SK-N-MC (cell line): ENCODE data around the gene BBLN.

ENCODE experiments used
- DNase-seq: peaks from one replicate; pipeline ENCODE4 v3.0.0-alpha.2; 2011; ENCODE audit warnings: low read depth, low spot score
- H3K27ac ChIP-seq: fragments of 200-600 bp; sonication (generic); 2 replicates; pipeline ENCODE4 v1.5.1; 2016; ENCODE audit warnings: mixed run types
- H3K36me3 ChIP-seq: fragments of 200-600 bp; sonication (generic); 2 replicates; pipeline ENCODE4 v1.6.1; 2017; ENCODE audit warnings: antibody characterized with exemption, low read length, mixed read lengths; ENCODE audit not compliant: insufficient read depth
- H3K4me3 ChIP-seq: fragments of 200-600 bp; sonication (generic); 2 replicates; pipeline ENCODE4 v1.5.1; 2016
- H3K9ac ChIP-seq: fragments of 200-600 bp; sonication (generic); 2 replicates; pipeline ENCODE4 v1.8.0; 2017; ENCODE audit warnings: mixed run types, mixed read lengths; ENCODE audit not compliant: insufficient read length
- H3K9me3 ChIP-seq: fragments of 200-600 bp; sonication (generic); 2 replicates; pipeline ENCODE4 v1.6.1; 2017; ENCODE audit warnings: low read depth, mild to moderate bottlenecking, antibody characterized with exemption, low read length, moderate library complexity, mixed read lengths
- EZH2 ChIP-seq: fragments of 200-600 bp; sonication (generic); IDR thresholded peaks from one replicate; pipeline ENCODE4 v1.6.1; 2017; ENCODE audit warnings: antibody characterized with exemption
- FOXP2 ChIP-seq: optimal IDR thresholded peaks from 2 replicates; pipeline ENCODE3; 2011; ENCODE audit warnings: mild to moderate bottlenecking, moderate library complexity; ENCODE audit not compliant: insufficient read depth; ENCODE audit errors: extremely low read length, control extremely low read depth
- POLR2AphosphoS5 ChIP-seq: IDR thresholded peaks from 2 replicates; pipeline ENCODE4 v1.6.1; 2012; ENCODE audit warnings: mild to moderate bottlenecking, low read depth, low read length, borderline replicate concordance

Gene BBLN

GRCh38 chr9:128205296-128205944 is 45.4 kb downstream of the BBLN start:
- Histone ChIP-seq H3K4me3 (no peak overlapping the region), H3K36me3 (no peaks in the 10 kb centered on the region), H3K9ac (no peak overlapping the region), H3K9me3 (no peaks in the 10 kb centered on the region), H3K27ac (no peak overlapping the region)
- no peak for DNase-seq
- no peak for TF ChIP-seq FOXP2
- TF ChIP-seq POLR2AphosphoS5, result no peak
- TF ChIP-seq EZH2, result no peak

DNA sequence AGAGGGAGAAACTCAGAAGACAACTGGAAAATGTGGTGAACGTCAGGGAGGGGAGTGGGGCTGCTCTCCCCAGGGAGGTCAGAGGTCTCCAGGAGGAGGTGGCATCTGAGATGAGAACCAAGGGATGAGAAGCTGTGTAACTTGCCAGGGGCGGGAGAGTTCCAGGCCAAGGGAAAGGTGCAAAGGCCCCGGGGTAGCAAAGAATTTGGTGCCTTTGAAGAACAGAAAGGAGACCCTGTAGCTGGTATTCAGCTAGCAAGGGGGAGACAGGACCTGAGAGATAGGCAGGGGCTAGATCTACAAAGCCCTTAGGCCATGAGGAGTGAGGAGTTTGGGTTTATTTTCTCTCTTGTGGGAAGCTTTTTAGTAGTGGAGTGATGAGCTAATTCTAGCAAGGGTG is 46.4 kb downstream of the BBLN start:
- TF ChIP-seq POLR2AphosphoS5, result no peak
- no peak overlapping the region for H3K27ac ChIP-seq
- no peaks in the 10 kb centered on the region for H3K9me3 ChIP-seq
- H3K4me3 ChIP-seq, result no peak overlapping the region
- H3K9ac ChIP-seq, result no peak overlapping the region
- DNase-seq, result no peak
- H3K36me3 ChIP-seq, result no peaks in the 10 kb centered on the region

DNA sequence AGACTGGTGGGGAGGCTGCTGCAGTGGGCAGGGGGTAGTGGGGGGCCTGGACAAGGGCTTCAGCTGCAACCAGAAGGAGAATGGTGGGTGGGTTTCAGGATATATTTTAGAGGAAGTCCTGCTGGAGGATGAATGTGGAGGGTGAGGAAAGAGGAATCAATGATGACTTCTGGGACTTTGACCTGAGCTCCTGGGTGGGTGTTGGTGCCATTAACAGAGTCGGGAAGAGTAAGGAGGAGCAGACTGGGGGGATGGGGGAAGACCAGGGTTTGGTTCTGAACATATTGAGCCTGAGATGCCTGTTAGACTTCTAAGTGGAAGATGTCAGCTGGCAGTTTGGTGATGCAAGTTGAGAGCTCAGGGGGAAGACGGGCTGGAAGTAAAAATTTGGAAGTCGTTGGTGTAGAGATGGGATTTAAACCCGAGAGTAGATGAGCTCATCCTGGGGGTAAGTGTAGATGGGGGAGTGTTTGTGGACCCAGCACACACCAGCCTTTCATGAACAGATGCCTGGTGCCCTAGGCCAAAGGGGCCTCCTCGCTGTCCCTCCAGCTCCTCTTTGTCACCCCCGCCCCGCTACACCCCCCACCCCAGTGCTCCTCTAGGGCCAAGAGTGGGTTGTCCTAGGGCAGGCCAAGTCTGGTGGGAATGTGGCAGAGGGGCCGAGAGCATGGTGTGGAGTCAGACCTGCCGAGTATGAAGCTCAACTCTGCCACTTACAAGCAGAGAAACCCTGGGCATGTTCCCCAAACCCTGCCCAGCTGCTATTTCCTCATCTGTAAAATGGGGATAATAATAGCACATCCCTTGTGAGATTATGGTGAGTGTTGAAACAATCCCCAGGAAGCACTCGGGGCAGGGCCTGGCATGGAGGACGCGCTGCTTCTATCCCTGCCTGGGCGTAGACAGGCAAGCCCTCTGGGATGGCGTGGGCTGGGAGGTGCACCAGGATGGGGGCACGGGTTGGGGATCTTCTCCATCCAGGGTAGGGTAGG is 47.1 kb downstream of the BBLN start:
- TF ChIP-seq FOXP2 (no peak), POLR2AphosphoS5 (no peak), EZH2 (no peak)
- Histone ChIP-seq H3K9ac (no peak overlapping the region), H3K4me3 (no peak overlapping the region), H3K36me3 (no peaks in the 10 kb centered on the region), H3K9me3 (no peaks in the 10 kb centered on the region), H3K27ac (no peak overlapping the region)
- DNase-seq, result no peak

GRCh38 chr9:128208386-128208785 is 48.3 kb downstream of the BBLN start:
- Histone ChIP-seq H3K27ac (no peak overlapping the region), H3K4me3 (no peak overlapping the region), H3K9ac (no peak overlapping the region)

GRCh38 chr9:128208946-128209669 is 49.0 kb downstream of the BBLN start:
- no peak overlapping the region for H3K27ac ChIP-seq
- no peaks in the 10 kb centered on the region for H3K9me3 ChIP-seq
- TF ChIP-seq EZH2, result no peak
- TF ChIP-seq POLR2AphosphoS5, result no peak
- TF ChIP-seq FOXP2, result no peak
- no peaks in the 10 kb centered on the region for H3K36me3 ChIP-seq
- no peak for DNase-seq
- no peak overlapping the region for H3K4me3 ChIP-seq
- no peak overlapping the region for H3K9ac ChIP-seq

More at GRCh38 chr9:128208386-128208785, 48.3 kb downstream of the BBLN start:
- TF ChIP-seq EZH2 (no peak), POLR2AphosphoS5 (no peak), FOXP2 (no peak)
- H3K9me3 ChIP-seq, result no peaks in the 10 kb centered on the region
- no peak for DNase-seq
- no peaks in the 10 kb centered on the region for H3K36me3 ChIP-seq

DNA sequence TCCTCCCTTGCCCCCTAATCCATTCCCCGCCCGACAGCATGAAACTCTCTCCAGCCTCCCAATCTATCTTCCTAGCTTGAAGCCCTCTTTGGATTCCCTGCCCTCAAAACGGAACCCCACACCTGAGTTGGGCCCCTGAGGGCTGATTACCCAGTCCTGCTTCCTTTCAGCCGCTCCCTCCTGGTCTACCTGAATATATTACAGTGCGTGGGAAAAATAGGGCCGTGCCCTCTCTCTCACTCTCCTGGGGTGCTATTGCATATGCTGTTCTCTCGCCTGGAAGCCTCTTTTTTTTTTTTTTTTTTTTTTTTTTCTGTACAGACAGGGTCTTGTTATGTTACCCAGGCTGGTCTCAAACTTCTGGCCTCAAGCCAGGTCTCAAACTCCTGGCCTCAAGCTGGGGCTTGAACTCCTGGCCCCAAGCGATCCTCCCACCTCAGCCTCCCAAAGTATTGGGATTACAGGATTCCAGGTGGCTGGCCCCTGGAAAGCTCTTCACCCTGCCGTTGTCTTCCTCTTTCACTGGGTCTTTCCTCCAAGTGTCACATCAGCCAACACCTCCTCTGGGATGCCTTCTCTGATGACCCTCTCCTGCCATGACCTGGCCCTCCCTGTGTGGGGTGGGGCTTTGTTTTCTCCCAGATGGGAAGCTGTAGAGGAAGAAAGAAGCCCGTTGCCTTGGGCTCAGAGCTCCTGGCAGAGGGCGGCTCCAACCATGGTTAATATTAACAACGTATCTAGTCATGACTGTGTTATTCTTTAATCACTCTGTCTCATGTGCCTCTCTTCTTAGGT is 51.3 kb downstream of the BBLN start:
- Histone ChIP-seq H3K9me3 (no peaks in the 10 kb centered on the region), H3K4me3 (no peak overlapping the region), H3K9ac (no peak overlapping the region), H3K36me3 (no peaks in the 10 kb centered on the region), H3K27ac (no peak overlapping the region)
- TF ChIP-seq FOXP2, result no peak
- no peak for TF ChIP-seq EZH2
- no peak for TF ChIP-seq POLR2AphosphoS5
- DNase-seq, result no peak

- Histone ChIP-seq H3K4me3 (no peak overlapping the region), H3K9me3 (no peaks in the 10 kb centered on the region), H3K9ac (no peak overlapping the region), H3K27ac (no peak overlapping the region), H3K36me3 (no peaks in the 10 kb centered on the region)
- no peak for DNase-seq
- TF ChIP-seq FOXP2 (no peak), POLR2AphosphoS5 (no peak), EZH2 (no peak)
Measured at GRCh38 chr9:128211981-128212281, 51.9 kb downstream of the BBLN start.
